ENCODE measurements around the gene HAPSTR1.

The HAPSTR1 gene

GRCh38 chr16:9098377-9099090, 7.1 kb downstream of the HAPSTR1 start:
- peaks cover 30% of the 10 kb centered on the region for H3K4me1 ChIP-seq (ENCODE audit: insufficient read depth, low read length, poor library complexity, severe bottlenecking)
- H3K27me3 ChIP-seq (ENCODE audit: insufficient read depth, low read length, poor library complexity, severe bottlenecking): no peaks in the 10 kb centered on the region
- peak overlapping the region; percentile 43 for H3K4me3 ChIP-seq (ENCODE audit: low read length, poor library complexity, severe bottlenecking)
- H3F3A ChIP-seq (ENCODE audit: low read depth): no peaks in the 10 kb centered on the region
- TF ChIP-seq CTCF (conservative IDR thresholded peaks at IDR 0.05; ENCODE audit: low read length): no peak
- TF ChIP-seq EZH2phosphoT487 (IDR thresholded peaks at IDR 0.05; ENCODE audit: borderline replicate concordance): no peak
- H3K9me2 ChIP-seq (replicated peaks; ENCODE audit: low read depth, low read length): no peaks in the 10 kb centered on the region
- H3K9ac ChIP-seq (ENCODE audit: low read depth, low read length, poor library complexity, severe bottlenecking): no peak overlapping the region
- peaks cover 100% of the 10 kb centered on the region for H3K79me2 ChIP-seq (ENCODE audit: insufficient read depth, low read length)
- H2AFZ ChIP-seq (ENCODE audit: low read length): no peak overlapping the region
- no peaks in the 10 kb centered on the region for H3K9me3 ChIP-seq (ENCODE audit: insufficient read depth, low read depth, low read length)
- peak overlapping the region; percentile 56 for H3K4me2 ChIP-seq (ENCODE audit: low read depth, low read length, poor library complexity, severe bottlenecking)
- peaks cover 9% of the 10 kb centered on the region; the same call in 1 of the 2 replicates for H3K36me3 ChIP-seq (ENCODE audit: insufficient read depth, low read length)
- peaks cover 85% of the 10 kb centered on the region for H4K20me1 ChIP-seq (ENCODE audit: insufficient read depth, low read length, poor library complexity, severe bottlenecking)

GRCh38 chr16:9099131-9099625, 7.7 kb downstream of the HAPSTR1 start:
- Histone ChIP-seq H2AFZ (ENCODE audit: low read length) (no peak overlapping the region), H3K4me3 (ENCODE audit: low read length, poor library complexity, severe bottlenecking) (peak overlapping the region; percentile 31), H3K4me1 (ENCODE audit: insufficient read depth, low read length, poor library complexity, severe bottlenecking) (peaks cover 25% of the 10 kb centered on the region), H3K4me2 (ENCODE audit: low read depth, low read length, poor library complexity, severe bottlenecking) (peak overlapping the region; percentile 56), H3K27me3 (ENCODE audit: insufficient read depth, low read length, poor library complexity, severe bottlenecking) (no peaks in the 10 kb centered on the region), H4K20me1 (ENCODE audit: insufficient read depth, low read length, poor library complexity, severe bottlenecking) (peaks cover 79% of the 10 kb centered on the region), H3K79me2 (ENCODE audit: insufficient read depth, low read length) (peaks cover 100% of the 10 kb centered on the region), H3K9me2 (replicated peaks; ENCODE audit: low read depth, low read length) (no peaks in the 10 kb centered on the region), H3K9ac (ENCODE audit: low read depth, low read length, poor library complexity, severe bottlenecking) (no peak overlapping the region), H3F3A (ENCODE audit: low read depth) (no peaks in the 10 kb centered on the region), H3K36me3 (ENCODE audit: insufficient read depth, low read length) (peaks cover 15% of the 10 kb centered on the region; the same call in 1 of the 2 replicates), H3K9me3 (ENCODE audit: insufficient read depth, low read depth, low read length) (no peaks in the 10 kb centered on the region)
- TF ChIP-seq CTCF (conservative IDR thresholded peaks at IDR 0.05; ENCODE audit: low read length) (no peak), EZH2phosphoT487 (IDR thresholded peaks at IDR 0.05; ENCODE audit: borderline replicate concordance) (no peak)

- Histone ChIP-seq H4K20me1 (ENCODE audit: insufficient read depth, low read length, poor library complexity, severe bottlenecking) (peaks cover 73% of the 10 kb centered on the region), H3K4me2 (ENCODE audit: low read depth, low read length, poor library complexity, severe bottlenecking) (peak overlapping the region; percentile 16), H3F3A (ENCODE audit: low read depth) (no peaks in the 10 kb centered on the region)
Measured at GRCh38 chr16:9102379-9102778, 10.9 kb downstream of the HAPSTR1 start.

More at GRCh38 chr16:9102379-9102778, 10.9 kb downstream of the HAPSTR1 start:
- no peaks in the 10 kb centered on the region for H3K9me3 ChIP-seq (ENCODE audit: insufficient read depth, low read depth, low read length)
- no peak overlapping the region for H3K9ac ChIP-seq (ENCODE audit: low read depth, low read length, poor library complexity, severe bottlenecking)
- TF ChIP-seq EZH2phosphoT487 (IDR thresholded peaks at IDR 0.05; ENCODE audit: borderline replicate concordance) (no peak), CTCF (conservative IDR thresholded peaks at IDR 0.05; ENCODE audit: low read length) (no peak)
- peaks cover 17% of the 10 kb centered on the region for H3K4me1 ChIP-seq (ENCODE audit: insufficient read depth, low read length, poor library complexity, severe bottlenecking)
- H3K79me2 ChIP-seq (ENCODE audit: insufficient read depth, low read length): peaks cover 100% of the 10 kb centered on the region
- no peak overlapping the region for H2AFZ ChIP-seq (ENCODE audit: low read length)
- no peak overlapping the region for H3K4me3 ChIP-seq (ENCODE audit: low read length, poor library complexity, severe bottlenecking)
- peaks cover 39% of the 10 kb centered on the region; the same call in 1 of the 2 replicates for H3K36me3 ChIP-seq (ENCODE audit: insufficient read depth, low read length)
- H3K27me3 ChIP-seq (ENCODE audit: insufficient read depth, low read length, poor library complexity, severe bottlenecking): no peaks in the 10 kb centered on the region
- H3K9me2 ChIP-seq (replicated peaks; ENCODE audit: low read depth, low read length): no peaks in the 10 kb centered on the region

Data from Loucy (cell line).